IMR-90 (cell line): ENCODE results near the gene TMEM135. TPM values are rescaled to one million over a fixed set of nuclear protein-coding genes. Genes with fewer than 3 reads are reported as not detected.

ENCODE experiments used
- ATAC-seq: fragments of 200-7000 bp; cut with Tn5 transposase; 2 replicates; pipeline ENCODE4 v1.9.1; 2020; ENCODE audit warnings: low read depth, mild to moderate bottlenecking, moderate library complexity
- BruUV-seq: library from RNA; stranded (reverse); fragments of 400-500 nt; replicated peaks from 2 replicates; lab custom pipeline; 2021; lab: Mats Ljungman, UMichigan
- CTCF ChIA-PET: fragments of 300-600 bp; formaldehyde crosslinking; extraction: SDS; loops from one replicate; lab custom pipeline; 2021; ENCODE audit warnings: antibody characterized with exemption; lab: Yijun Ruan, JAX
- POLR2A ChIA-PET: fragments of 300-600 bp; sonication (Branson Sonifier 250); formaldehyde crosslinking; loops from one replicate; lab custom pipeline; 2022; ENCODE audit warnings: antibody characterized with exemption; ENCODE audit not compliant: unreplicated experiment; lab: Charles Lee
- DNase-seq: peaks from one replicate; pipeline ENCODE4 v3.0.0; 2013
- H2AFZ ChIP-seq: replicated peaks from 2 replicates; pipeline ENCODE3; 2013; ENCODE audit warnings: low read length, mild to moderate bottlenecking; ENCODE audit not compliant: poor library complexity
- H2AK5ac ChIP-seq: 2 replicates; pipeline ENCODE4 v1.6.1; 2013; ENCODE audit warnings: low read depth, low read length, inconsistent platforms
- H2AK9ac ChIP-seq: replicated peaks from 2 replicates; pipeline ENCODE3; 2013; ENCODE audit warnings: mild to moderate bottlenecking, low read depth, low read length, moderate library complexity; ENCODE audit not compliant: poor library complexity
- H2BK120ac ChIP-seq: 2 replicates; pipeline ENCODE4 v1.6.1; 2013; ENCODE audit warnings: low read depth, low read length, inconsistent platforms
- H2BK15ac ChIP-seq: 3 replicates; pipeline ENCODE4 v1.6.1; 2013; ENCODE audit warnings: low read depth, low read length, inconsistent platforms
- H2BK20ac ChIP-seq: 2 replicates; pipeline ENCODE4 v1.6.1; 2013; ENCODE audit warnings: low read depth, mild to moderate bottlenecking, inconsistent platforms, low read length, moderate library complexity
- H2BK5ac ChIP-seq: 2 replicates; pipeline ENCODE4 v1.6.1; 2013; ENCODE audit warnings: mild to moderate bottlenecking, low read depth, low read length, inconsistent platforms; ENCODE audit not compliant: poor library complexity, severe bottlenecking
- H3K14ac ChIP-seq: replicated peaks from 2 replicates; pipeline ENCODE4 v1.6.1; 2013; ENCODE audit warnings: low read depth, low read length, inconsistent platforms
- H3K18ac ChIP-seq: 2 replicates; pipeline ENCODE4 v1.6.1; 2013; ENCODE audit warnings: low read depth, low read length, control low read depth
- H3K23ac ChIP-seq: 2 replicates; pipeline ENCODE4 v1.6.1; 2013; ENCODE audit warnings: low read depth, low read length, inconsistent platforms
- H3K27ac ChIP-seq: 2 replicates; pipeline ENCODE4 v1.5.1; 2013; ENCODE audit warnings: mild to moderate bottlenecking, control low read depth, low read length; ENCODE audit not compliant: insufficient read depth
- H3K27me3 ChIP-seq: 2 replicates; pipeline ENCODE4 v1.6.1; 2013; ENCODE audit warnings: low read length; ENCODE audit not compliant: control insufficient read depth, insufficient read depth
- H3K36me3 ChIP-seq: 2 replicates; pipeline ENCODE4 v1.6.1; 2013; ENCODE audit warnings: low read length, mixed read lengths; ENCODE audit not compliant: control insufficient read depth, insufficient read depth
- H3K4ac ChIP-seq: 2 replicates; pipeline ENCODE4 v1.6.1; 2013; ENCODE audit warnings: low read depth, low read length, inconsistent platforms
- H3K4me1 ChIP-seq: 2 replicates; pipeline ENCODE4 v1.6.1; 2013; ENCODE audit warnings: low read length, mixed read lengths; ENCODE audit not compliant: control insufficient read depth, insufficient read depth
- H3K4me2 ChIP-seq: 2 replicates; pipeline ENCODE4 v1.6.1; 2013; ENCODE audit warnings: low read depth, mild to moderate bottlenecking, control low read depth, low read length, moderate library complexity
- H3K4me3 ChIP-seq: 2 replicates; pipeline ENCODE4 v1.5.1; 2013; ENCODE audit warnings: low read depth, mild to moderate bottlenecking, control low read depth, low read length, moderate library complexity; ENCODE audit not compliant: insufficient read depth
- H3K56ac ChIP-seq: 2 replicates; pipeline ENCODE4 v1.6.1; 2013; ENCODE audit warnings: low read length, inconsistent platforms; ENCODE audit not compliant: insufficient read depth; ENCODE audit errors: extremely low read depth
- H3K79me1 ChIP-seq, 2 experiments: 2 replicates each; pipeline ENCODE4 v1.6.1; 2013; ENCODE audit warnings: low read length in 2 of 2, inconsistent platforms in 1 of 2, low read depth in 1 of 2
- H3K9ac ChIP-seq: 2 replicates; pipeline ENCODE4 v1.6.1; 2013; ENCODE audit warnings: low read depth, low read length, control low read depth
- H3K9me1 ChIP-seq: 2 replicates; pipeline ENCODE4 v1.6.1; 2013; ENCODE audit warnings: low read length, inconsistent platforms; ENCODE audit not compliant: insufficient read depth
- H3K9me3 ChIP-seq: 2 replicates; pipeline ENCODE4 v1.6.1; 2013; ENCODE audit warnings: low read length; ENCODE audit not compliant: control insufficient read depth, insufficient read depth
- H4K20me1 ChIP-seq: 2 replicates; pipeline ENCODE4 v1.6.1; 2013; ENCODE audit warnings: low read length, inconsistent platforms; ENCODE audit not compliant: insufficient read depth
- H4K5ac ChIP-seq: 2 replicates; pipeline ENCODE4 v1.6.1; 2013; ENCODE audit warnings: mild to moderate bottlenecking, low read depth, low read length, control low read depth
- H4K8ac ChIP-seq, 2 experiments: 2 replicates each; pipeline ENCODE4 v1.6.1; 2013; ENCODE audit warnings: low read depth in 2 of 2, low read length in 2 of 2, control low read depth in 1 of 2, inconsistent platforms in 1 of 2
- H4K91ac ChIP-seq: 2 replicates; pipeline ENCODE4 v1.6.1; 2013; ENCODE audit warnings: low read depth, low read length, inconsistent platforms; ENCODE audit not compliant: insufficient read depth
- BHLHE40 ChIP-seq: fragments of 150-350 bp; IDR thresholded peaks from 2 replicates; pipeline ENCODE4 v1.6.1; 2016; ENCODE audit warnings: mild to moderate bottlenecking, low read depth, low read length
- CEBPB ChIP-seq: IDR thresholded peaks from 2 replicates; pipeline ENCODE4 v1.6.1; 2012; ENCODE audit warnings: low read depth, low read length, improper control_type of control experiment
- CHD1 ChIP-seq: IDR thresholded peaks from 2 replicates; pipeline ENCODE4 v1.6.1; 2012; ENCODE audit warnings: low read depth, low read length, improper control_type of control experiment
- CTCF ChIP-seq: conservative IDR thresholded peaks from 2 replicates; pipeline ENCODE4 v1.5.1; 2012; ENCODE audit warnings: mild to moderate bottlenecking, low read depth, low read length, improper control_type of control experiment
- ELK1 ChIP-seq: fragments of 150-350 bp; IDR thresholded peaks from 2 replicates; pipeline ENCODE4 v1.6.1; 2016; ENCODE audit warnings: low read depth, mild to moderate bottlenecking, low read length, moderate library complexity, borderline replicate concordance
- FOS ChIP-seq: fragments of 150-350 bp; IDR thresholded peaks from 2 replicates; pipeline ENCODE4 v1.6.1; 2016; ENCODE audit warnings: low read depth, low read length
- MAFK ChIP-seq: IDR thresholded peaks from 2 replicates; pipeline ENCODE4 v1.6.1; 2012; ENCODE audit warnings: low read depth, low read length, improper control_type of control experiment
- MAZ ChIP-seq: IDR thresholded peaks from 2 replicates; pipeline ENCODE4 v1.6.1; 2012; ENCODE audit warnings: low read depth, mild to moderate bottlenecking, low read length, improper control_type of control experiment, moderate library complexity, borderline replicate concordance
- MXI1 ChIP-seq: IDR thresholded peaks from 2 replicates; pipeline ENCODE4 v1.6.1; 2012; ENCODE audit warnings: low read depth, mild to moderate bottlenecking, low read length, moderate library complexity, borderline replicate concordance
- NFE2L2 ChIP-seq: fragments of 150-350 bp; IDR thresholded peaks from 2 replicates; pipeline ENCODE4 v1.6.1; 2016; ENCODE audit warnings: low read depth, mild to moderate bottlenecking, low read length
- POLR2A ChIP-seq: IDR thresholded peaks from 2 replicates; pipeline ENCODE4 v1.6.1; 2012; ENCODE audit warnings: mild to moderate bottlenecking, low read depth, low read length
- RAD21 ChIP-seq: IDR thresholded peaks from 2 replicates; pipeline ENCODE4 v1.6.1; 2012; ENCODE audit warnings: low read length, improper control_type of control experiment
- RCOR1 ChIP-seq: IDR thresholded peaks from 2 replicates; pipeline ENCODE4 v1.6.1; 2012; ENCODE audit warnings: mild to moderate bottlenecking, low read length, improper control_type of control experiment; ENCODE audit not compliant: insufficient replicate concordance
- RFX5 ChIP-seq: IDR thresholded peaks from 2 replicates; pipeline ENCODE4 v1.8.0; 2012; ENCODE audit warnings: low read depth, mild to moderate bottlenecking, low read length, moderate library complexity
- SMC3 ChIP-seq: fragments of 150-350 bp; IDR thresholded peaks from 2 replicates; pipeline ENCODE4 v1.6.1; 2016; ENCODE audit warnings: low read depth, mild to moderate bottlenecking, antibody characterized with exemption, low read length, moderate library complexity
- USF2 ChIP-seq: fragments of 150-350 bp; IDR thresholded peaks from 2 replicates; pipeline ENCODE4 v1.6.1; 2017; ENCODE audit warnings: mild to moderate bottlenecking, antibody characterized with exemption, low read length, low read depth
- WGBS, 2 experiments: methylation state at CpG; one replicate each; pipeline versions ENCODE4 v1.1.5 to v1.1.7; 2013; ENCODE audit warnings: missing lambda C conversion rate in 2 of 2; ENCODE audit not compliant: insufficient read length in 1 of 2; ENCODE audit errors: extremely low coverage in 2 of 2; 5-methylcytosine and 5-hydroxymethylcytosine counted together
- dilution Hi-C: fragments of 300-500 bp; cut with HindIII; formaldehyde crosslinking; loops from one replicate; pipeline ENCODE4 v1.14.3; 2018; ENCODE audit warnings: low sequenced_read_pairs; ENCODE audit not compliant: unreplicated experiment
- in situ Hi-C: fragments of 300-500 bp; cut with MboI; formaldehyde crosslinking; loops from 3 replicates; pipeline ENCODE4 v1.14.3; 2019; ENCODE audit warnings: low sequenced_read_pairs, inconsistent platforms, mixed read lengths
- intact Hi-C: fragments of 100-400 bp; cut with micrococcal nuclease; formaldehyde crosslinking; loops from 2 replicates; pipeline ENCODE4 v1.10.0; 2022
- polyA plus RNA-seq, 3 experiments: library from polyadenylated mRNA; depleted of rRNA; stranded (reverse); fragments of >200 nt; gene quantifications; 2 replicates each; pipeline ENCODE4 v1.2.3, GENCODE V29; 2012; ENCODE audit warnings: low replicate concordance in 1 of 3
- total RNA-seq: library from RNA; depleted of rRNA; stranded (reverse); fragments of >200 nt; gene quantifications from 2 replicates; pipeline ENCODE4 v1.2.3, GENCODE V29; 2012

The TMEM135 gene
- total and polyA plus RNA-seq, 2 of the 4 experiments (the other 2 are of a cell fraction), result 3.9 to 5.9 TPM

- Histone ChIP-seq H3K56ac (no peak overlapping the region), H2BK20ac (no peak overlapping the region), H3K4me3 (no peak overlapping the region), H3K14ac (no peak overlapping the region), H4K8ac (no peak overlapping the region), H2AFZ (no peak overlapping the region), H3K27me3 (no peaks in the 10 kb centered on the region), H3K9me3 (peaks cover 6% of the 10 kb centered on the region), H4K20me1 (no peaks in the 10 kb centered on the region), H3K9ac (no peak overlapping the region), H3K4ac (no peak overlapping the region), H3K36me3 (no peaks in the 10 kb centered on the region), H4K5ac (no peak overlapping the region), H2BK5ac (no peak overlapping the region), H3K4me2 (no peak overlapping the region), H3K23ac (no peak overlapping the region), H3K9me1 (no peaks in the 10 kb centered on the region), H3K79me1 (no peaks in the 10 kb centered on the region), H3K27ac (no peak overlapping the region), H3K18ac (no peak overlapping the region), H2AK9ac (no peak overlapping the region), H2AK5ac (no peak overlapping the region), H2BK15ac (no peak overlapping the region), H2BK120ac (no peak overlapping the region), H4K91ac (no peak overlapping the region), H3K4me1 (no peaks in the 10 kb centered on the region)
- no peak for DNase-seq
- no peak for TF ChIP-seq MXI1
- TF ChIP-seq CHD1, result no peak
- TF ChIP-seq MAFK, result no peak
- TF ChIP-seq FOS, result no peak
- no peak for TF ChIP-seq RFX5
- TF ChIP-seq SMC3, result no peak
- no peak for TF ChIP-seq BHLHE40
- no peak for TF ChIP-seq ELK1
- no peak for TF ChIP-seq CTCF
- no peak for TF ChIP-seq MAZ
- TF ChIP-seq POLR2A, result no peak
- TF ChIP-seq NFE2L2, result no peak
- no peak for TF ChIP-seq RCOR1
- TF ChIP-seq USF2, result no peak
- no peak for TF ChIP-seq RAD21
- TF ChIP-seq CEBPB, result no peak
- CTCF ChIA-PET, result no interaction called here
- WGBS, 2 experiments, result no CpG with 5 or more reads among the region's 3 CpGs
- BruUV-seq, result no TSS peak
- intact Hi-C loops, result no loop called here
- POLR2A ChIA-PET, result no interaction called here
- ATAC-seq, result no peak
- in situ Hi-C loops, result no loop called here
- dilution Hi-C loops, result no loop called here
These were observed 300.4 kb downstream of the TMEM135 start for GRCh38 chr11:87338046-87338639.
